A549 (cell line): ENCODE results near the gene HOXB4. TPM values are rescaled to one million over a fixed set of nuclear protein-coding genes. Genes with fewer than 3 reads are reported as not detected.

Source experiments
- ATAC-seq, 2 experiments: fragments of 200-7000 bp in 1 of 2; fragments of >200 bp in 1 of 2; cut with Nextera tagmentation in 1 of 2; cut with Tn5 transposase in 1 of 2; 3 replicates each; pipeline versions ENCODE4 v1.8.0 to v1.9.1; 2018 to 2020; ENCODE audit warnings: mild to moderate bottlenecking in 1 of 2, moderate library complexity in 1 of 2
- CTCF ChIA-PET: fragments of 300-600 bp; sonication (Branson Sonifier 250); formaldehyde crosslinking; extraction: SDS; loops from one replicate; lab custom pipeline; 2021; ENCODE audit warnings: antibody characterized with exemption, inconsistent platforms; lab: Yijun Ruan, JAX
- POLR2A ChIA-PET: fragments of 350-600 bp; formaldehyde crosslinking; extraction: SDS; loops from one replicate; lab custom pipeline; 2021; ENCODE audit warnings: antibody characterized with exemption, inconsistent platforms; lab: Yijun Ruan, JAX
- DNase-seq, 2 experiments: peaks; one replicate each; pipeline versions ENCODE4 v3.0.0 to v3.0.0-alpha.2; 2011 to 2016; ENCODE audit warnings: low read depth in 1 of 2, low spot score in 1 of 2
- FAIRE-seq: peaks from 2 replicates; lab custom pipeline; 2011; peaks lifted over from hg19 to GRCh38; lab: Jason Lieb, UNC
- H3K27ac ChIP-seq, 2 experiments: fragments of >200 bp; sonication (Bioruptor Twin); formaldehyde crosslinking; 3 replicates each; pipeline ENCODE4 v1.5.1; 2016 to 2017
- H3K4me1 ChIP-seq: fragments of >200 bp; sonication (Bioruptor Twin); formaldehyde crosslinking; 3 replicates; pipeline ENCODE4 v1.6.1; 2016
- H3K4me2 ChIP-seq: fragments of >200 bp; sonication (Bioruptor Twin); formaldehyde crosslinking; 3 replicates; pipeline ENCODE4 v1.6.1; 2016
- H3K4me3 ChIP-seq: fragments of >200 bp; sonication (Bioruptor Twin); formaldehyde crosslinking; 3 replicates; pipeline ENCODE4 v1.5.1; 2016
- H3K9me3 ChIP-seq: fragments of >200 bp; sonication (Bioruptor Twin); formaldehyde crosslinking; 3 replicates; pipeline ENCODE4 v1.6.1; 2016
- BHLHE40 ChIP-seq: IDR thresholded peaks from 2 replicates; pipeline ENCODE4 v1.6.1; 2012; ENCODE audit warnings: low read depth, low read length, inconsistent platforms
- CEBPB ChIP-seq, 2 experiments: fragments of >200 bp in 1 of 2; sonication (Bioruptor Twin) in 1 of 2; formaldehyde crosslinking in 1 of 2; IDR thresholded peaks; 2 replicates each; pipeline ENCODE4 v1.6.1; 2012 to 2016
- CTCF ChIP-seq: fragments of >200 bp; sonication (Bioruptor Twin); formaldehyde crosslinking; IDR thresholded peaks from 3 replicates; pipeline ENCODE4 v1.5.1; 2016
- EHMT2 ChIP-seq: fragments of 200-600 bp; sonication (generic); IDR thresholded peaks from 2 replicates; pipeline ENCODE4 v1.6.1; 2016; ENCODE audit warnings: antibody characterized with exemption, low read depth, mild to moderate bottlenecking, moderate library complexity
- EP300 ChIP-seq, 2 experiments: fragments of >200 bp; sonication (Bioruptor Twin); formaldehyde crosslinking; IDR thresholded peaks; 2 replicates in 1 of 2; 3 replicates in 1 of 2; pipeline ENCODE4 v1.6.1; 2016 to 2017
- ESRRA ChIP-seq: fragments of 150-350 bp; IDR thresholded peaks from 2 replicates; pipeline ENCODE4 v1.6.1; 2014; ENCODE audit warnings: mild to moderate bottlenecking, low read length, borderline replicate concordance
- FOSB ChIP-seq: fragments of 250-450 bp; sonication (Bioruptor Pico); IDR thresholded peaks from 2 replicates; pipeline ENCODE4 v1.5.0; 2020; ENCODE audit warnings: mild to moderate bottlenecking, moderate library complexity
- GATA3 ChIP-seq: IDR thresholded peaks from 2 replicates; pipeline ENCODE4 v1.6.1; 2012; ENCODE audit warnings: borderline replicate concordance
- HES2 ChIP-seq: fragments of >200 bp; sonication (Bioruptor Twin); formaldehyde crosslinking; IDR thresholded peaks from 2 replicates; pipeline ENCODE4 v1.6.1; 2016
- HMGXB4 ChIP-seq: fragments of 250-450 bp; sonication (Bioruptor Pico); IDR thresholded peaks from 2 replicates; pipeline ENCODE4 v1.5.0; 2021; ENCODE audit warnings: mild to moderate bottlenecking, moderate library complexity, borderline replicate concordance
- HOXB13 ChIP-seq: fragments of 250-450 bp; sonication (Bioruptor Pico); IDR thresholded peaks from 2 replicates; pipeline ENCODE4 v1.5.0; 2020; ENCODE audit warnings: low read depth, mild to moderate bottlenecking, moderate library complexity
- HOXB5 ChIP-seq: fragments of 250-450 bp; sonication (Bioruptor Pico); IDR thresholded peaks from 2 replicates; pipeline ENCODE4 v1.5.0; 2020; ENCODE audit warnings: mild to moderate bottlenecking, moderate library complexity
- KDM5A ChIP-seq: fragments of 200-600 bp; sonication (generic); IDR thresholded peaks from 2 replicates; pipeline ENCODE4 v1.6.1; 2016; ENCODE audit warnings: antibody characterized with exemption, mild to moderate bottlenecking
- MAFK ChIP-seq: fragments of 450-650 bp; IDR thresholded peaks from 2 replicates; pipeline ENCODE4 v1.6.1; 2014; ENCODE audit not compliant: partially characterized antibody
- MAZ ChIP-seq: fragments of 150-350 bp; IDR thresholded peaks from 2 replicates; pipeline ENCODE4 v1.6.1; 2014; ENCODE audit warnings: antibody characterized with exemption, low read depth, low read length, borderline replicate concordance
- NFE2L2 ChIP-seq: fragments of 150-350 bp; conservative IDR thresholded peaks from 2 replicates; pipeline ENCODE4 v1.6.1; 2014; ENCODE audit warnings: low read length
- NPAS2 ChIP-seq: fragments of 250-450 bp; sonication (Bioruptor Pico); IDR thresholded peaks from 2 replicates; pipeline ENCODE4 v1.8.0; 2022; ENCODE audit warnings: mild to moderate bottlenecking, moderate library complexity, borderline replicate concordance
- NR3C1 ChIP-seq: fragments of >200 bp; sonication (Bioruptor Twin); formaldehyde crosslinking; IDR thresholded peaks from 3 replicates; pipeline ENCODE4 v1.6.1; 2017
- POLR2A ChIP-seq: IDR thresholded peaks from 2 replicates; pipeline ENCODE4 v1.6.1; 2012; ENCODE audit warnings: mild to moderate bottlenecking, low read length
- RARB ChIP-seq: fragments of 250-450 bp; sonication (Bioruptor Pico); IDR thresholded peaks from 2 replicates; pipeline ENCODE4 v1.8.0; 2021; ENCODE audit warnings: mild to moderate bottlenecking, moderate library complexity
- REST ChIP-seq: fragments of 200-600 bp; sonication (generic); IDR thresholded peaks from 2 replicates; pipeline ENCODE4 v1.6.1; 2016; ENCODE audit warnings: antibody characterized with exemption, mild to moderate bottlenecking, moderate library complexity
- RFX5 ChIP-seq: fragments of 450-650 bp; IDR thresholded peaks from 2 replicates; pipeline ENCODE4 v1.7.1; 2014; ENCODE audit warnings: antibody characterized with exemption, mild to moderate bottlenecking, moderate library complexity
- SREBF2 ChIP-seq: fragments of 450-650 bp; IDR thresholded peaks from 2 replicates; pipeline ENCODE4 v1.6.1; 2014; ENCODE audit warnings: mild to moderate bottlenecking, moderate library complexity
- ZFP36 ChIP-seq: fragments of 450-650 bp; IDR thresholded peaks from 2 replicates; pipeline ENCODE4 v1.6.1; 2014; ENCODE audit warnings: borderline replicate concordance; ENCODE audit not compliant: partially characterized antibody
- ZNF302 ChIP-seq: fragments of 250-450 bp; sonication (Bioruptor Pico); IDR thresholded peaks from 2 replicates; pipeline ENCODE4 v1.9.0; 2021; ENCODE audit warnings: inconsistent platforms, mild to moderate bottlenecking, moderate library complexity
- WGBS: methylation state at CpG from one replicate; pipeline ENCODE4 v1.1.6; 2017; ENCODE audit errors: missing lambda C conversion rate; 5-methylcytosine and 5-hydroxymethylcytosine counted together
- polyA plus RNA-seq, 4 experiments: library from polyadenylated mRNA; depleted of rRNA in 3 of 4; stranded (reverse); fragments of >200 nt; fragmentation: RNase III in 1 of 4; extraction: RNeasy Plus Mini Kit Qiagen cat#74134 plus additional on column Dnase treatment in 1 of 4; gene quantifications; 2 replicates in 3 of 4; 3 replicates in 1 of 4; pipeline ENCODE4 v1.2.3, GENCODE V29; 2011 to 2017

The HOXB4 gene
- polyA plus RNA-seq, 2 of the 4 experiments (the other 2 are of a cell fraction): 0.30 to 0.74 TPM

- H3K4me1 ChIP-seq: peaks cover 15% of the 10 kb centered on the region; the same call in 2 of the 3 replicates
- DNase-seq: no peak
- H3K27ac ChIP-seq: peak overlapping the region; percentile 70 to 89
- no peak for TF ChIP-seq ZNF302 (CRISPR knock-in tag)
- TF ChIP-seq MAFK: no peak
- TF ChIP-seq ESRRA: no peak
- no peak for TF ChIP-seq CTCF
- TF ChIP-seq HOXB13 (CRISPR knock-in tag): no peak
- no peak for TF ChIP-seq POLR2A
- no peak for TF ChIP-seq SREBF2
- TF ChIP-seq NR3C1: no peak
- no peak for TF ChIP-seq FOSB (CRISPR knock-in tag)
- no peak for TF ChIP-seq MAZ
- no peak for TF ChIP-seq RARB (CRISPR knock-in tag)
- TF ChIP-seq ZFP36: no peak
- no peak for TF ChIP-seq HMGXB4 (CRISPR knock-in tag)
- TF ChIP-seq GATA3: no peak
- no peak for TF ChIP-seq NPAS2 (CRISPR knock-in tag)
- TF ChIP-seq KDM5A: no peak
- no peak for TF ChIP-seq NFE2L2
- TF ChIP-seq REST: no peak
- no peaks in the 10 kb centered on the region for H3K9me3 ChIP-seq
- peak overlapping the region; percentile 76 for H3K4me2 ChIP-seq
- WGBS: 31% methylated on average over 12 of the region's 12 CpGs
- FAIRE-seq: no peak
- peak; percentile 28 to 35; a peak in 4 of 6 replicates for ATAC-seq
- peak overlapping the region; percentile 44 for H3K4me3 ChIP-seq
- ChIA-PET POLR2A (interaction anchor here (2.1 kb wide), 1 partner anchor 13 kb away, joined by 10 read pairs; no protein-coding TSS in a partner anchor), CTCF (interaction anchor here (0.8 to 1.6 kb wide), 3 partner anchors 34 to 192 kb away, joined by 3 read pairs; no protein-coding TSS in a partner anchor)
These were observed 35.4 kb downstream of the HOXB4 start for GRCh38 chr17:48542698-48543106.

- DNase-seq: no peak
- FAIRE-seq: no peak
- CTCF ChIA-PET: interaction anchor here (0.8 to 2.8 kb wide), 5 partner anchors 34 to 192 kb away, joined by 3 to 8 read pairs (median 3); no protein-coding TSS in a partner anchor
- H3K27ac ChIP-seq: peak overlapping the region in 1 of 2 experiments; percentile 31; a peak in 1 of 6 replicates
- WGBS: 89% methylated on average over 27 of the region's 27 CpGs
- H3K4me3 ChIP-seq: peak overlapping the region; percentile 44; the same call in 2 of the 3 replicates
- POLR2A ChIA-PET: interaction anchor here (2.1 kb wide), 1 partner anchor 13 kb away, joined by 10 read pairs; no protein-coding TSS in a partner anchor
- no peak for ATAC-seq
- peak overlapping the region; percentile 76 for H3K4me2 ChIP-seq
- no peaks in the 10 kb centered on the region for H3K9me3 ChIP-seq
- H3K4me1 ChIP-seq: peaks cover 14% of the 10 kb centered on the region
- TF ChIP-seq RARB (CRISPR knock-in tag) (no peak), NPAS2 (CRISPR knock-in tag) (no peak), KDM5A (no peak), RFX5 (no peak), EP300 (IDR thresholded peaks at IDR 0.05) (no peak), NR3C1 (no peak), HES2 (no peak), CEBPB (IDR thresholded peaks at IDR 0.05) (no peak), GATA3 (no peak), EHMT2 (no peak), HOXB5 (CRISPR knock-in tag) (no peak), BHLHE40 (no peak), ZFP36 (no peak), REST (no peak)
These were observed 36.0 kb downstream of the HOXB4 start for GRCh38 chr17:48542114-48542656.
